ENCODE results near the gene PMIS2. TPM values are rescaled to one million over a fixed set of nuclear protein-coding genes. Genes with fewer than 3 reads are reported as not detected.

Gene PMIS2
- total RNA-seq, 5 donors from 2014 or later (not counting 1 experiment from before 2014, with no cell fraction given) = not detected

DNA sequence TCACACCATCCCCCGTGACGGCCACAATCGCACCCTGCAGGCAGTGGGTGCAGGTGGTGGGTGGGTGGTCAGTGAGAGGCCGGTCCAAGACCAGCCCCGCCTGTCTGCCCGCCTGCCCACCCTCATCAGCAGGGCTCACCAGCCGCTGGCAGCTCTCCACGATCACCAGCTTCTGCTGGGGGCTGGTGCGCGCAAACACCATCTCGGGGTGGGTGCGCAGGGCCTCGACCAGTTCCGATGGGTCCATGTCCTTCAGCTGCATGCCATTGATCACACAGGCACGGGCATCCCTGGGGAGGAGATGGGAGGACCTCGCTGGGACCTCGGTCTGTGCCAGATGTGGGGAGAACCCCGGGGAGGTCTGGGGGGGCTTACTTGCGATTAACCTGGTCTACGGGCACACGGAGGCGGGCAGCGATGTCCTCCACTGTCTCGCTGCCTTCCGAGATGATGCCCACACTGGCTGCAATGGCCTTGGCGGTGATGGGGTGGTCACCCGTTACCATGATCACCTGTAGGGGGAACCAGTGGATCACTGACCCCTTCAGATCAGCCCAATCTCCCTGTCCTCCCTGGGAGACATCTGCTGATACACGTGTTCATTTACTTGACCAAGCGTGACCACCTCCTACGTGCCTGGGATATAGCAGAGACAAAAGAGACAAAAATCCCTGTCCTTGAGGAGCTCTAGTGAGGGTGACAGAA lies 30.5 kb upstream of the PMIS2 start:
- DNase-seq (no peak), ATAC-seq (replicated peaks in 1 of 4) (no peak)
- no peak overlapping the region for H3K27ac Mint-ChIP-seq
- H3K27me3 ChIP-seq (replicated peaks in 1 of 2; ENCODE audit: control insufficient read depth in 2 of 2, extremely low read depth in 1 of 2, insufficient read depth in 2 of 2, low read length in 1 of 2) = peaks cover 0 to 29% of the 10 kb centered on the region in 2 experiments
- H3K4me3 Mint-ChIP-seq = no peak overlapping the region
- ChIA-PET POLR2A (interaction anchor here in 1 of 2 donors (0.5 kb wide), 1 partner anchor 11 kb away, joined by 5 read pairs; no protein-coding TSS in a partner anchor), CTCF (no interaction called here)
- 79% methylated on average over 28 of the region's 30 CpGs for WGBS (ENCODE audit: insufficient coverage)
- H3K27ac ChIP-seq (ENCODE audit: low read length) = no peak overlapping the region
- H3K4me1 ChIP-seq (ENCODE audit: control insufficient read depth in 1 of 2, extremely low read depth in 1 of 2, insufficient read depth in 2 of 2, low read length in 2 of 2) = peaks cover 0 to 17% of the 10 kb centered on the region in 2 experiments
- H3K9me3 ChIP-seq = no peaks in the 10 kb centered on the region
- peaks cover 3% of the 10 kb centered on the region for H3K36me3 Mint-ChIP-seq
- peaks cover 5 to 13% (median 12%) of the 10 kb centered on the region in 3 donors for H3K4me1 Mint-ChIP-seq
- H3K4me3 ChIP-seq (ENCODE audit: control insufficient read depth in 1 of 2, extremely low read depth in 1 of 2, low read length in 1 of 2) = no peak overlapping the region
- no peaks in the 10 kb centered on the region for H3K9me3 Mint-ChIP-seq
- peaks cover 17 to 21% of the 10 kb centered on the region in 2 donors for H3K27me3 Mint-ChIP-seq
- H3K36me3 ChIP-seq (ENCODE audit: control insufficient read depth in 2 of 2, extremely low read depth in 1 of 2, insufficient read depth in 1 of 2, low read length in 1 of 2) = no peaks in the 10 kb centered on the region

DNA sequence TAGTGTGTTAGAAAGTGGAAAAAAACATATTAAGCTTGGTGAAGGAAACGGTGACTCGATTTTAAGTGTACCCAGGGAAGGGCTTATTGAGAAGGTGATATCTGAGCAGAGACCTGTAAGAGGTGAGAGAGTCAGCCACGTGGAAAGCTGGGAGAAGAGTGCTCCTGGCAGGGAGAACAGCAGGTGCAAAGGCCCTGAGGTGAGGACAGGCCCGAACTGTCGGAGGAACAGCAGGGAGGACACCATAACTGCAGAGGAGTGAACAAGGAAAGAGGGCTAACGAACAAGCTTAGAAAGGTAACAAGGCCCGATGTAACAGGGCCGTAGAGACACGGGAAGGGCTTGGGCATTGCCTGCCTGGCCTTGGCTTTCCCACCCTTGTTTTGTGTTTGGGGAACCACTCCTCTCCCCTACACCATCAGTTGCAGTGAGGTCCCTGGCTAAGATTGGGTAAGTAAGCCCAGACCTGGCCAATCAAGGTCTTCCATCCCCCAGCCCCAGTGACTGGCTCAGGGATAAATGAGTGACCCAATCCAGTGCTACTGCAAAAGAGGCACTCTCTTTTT lies 29.9 kb upstream of the PMIS2 start:
- 73% methylated on average over 5 of the region's 9 CpGs for WGBS (ENCODE audit: insufficient coverage)
- no peaks in the 10 kb centered on the region for H3K36me3 Mint-ChIP-seq
- no peak overlapping the region for H3K27ac Mint-ChIP-seq
- H3K4me1 Mint-ChIP-seq = peaks cover 5 to 13% (median 12%) of the 10 kb centered on the region in 3 donors
- H3K4me3 Mint-ChIP-seq = peak overlapping the region in 1 of 3 donors; percentile 18
- CTCF ChIA-PET = interaction anchor here in 1 of 2 donors (1.2 kb wide), 1 partner anchor 39 kb away, joined by 4 read pairs; no protein-coding TSS in a partner anchor
- no peaks in the 10 kb centered on the region for H3K9me3 Mint-ChIP-seq
- no peak for DNase-seq
- peaks cover 23 to 28% of the 10 kb centered on the region in 2 donors for H3K27me3 Mint-ChIP-seq
- ATAC-seq (replicated peaks in 1 of 4) = no peak
- POLR2A ChIA-PET = interaction anchor here in 1 of 2 donors (0.5 kb wide), 1 partner anchor 11 kb away, joined by 5 read pairs; no protein-coding TSS in a partner anchor
- Histone ChIP-seq H3K27ac (ENCODE audit: low read length) (no peak overlapping the region), H3K36me3 (ENCODE audit: control insufficient read depth in 2 of 2, extremely low read depth in 1 of 2, insufficient read depth in 1 of 2, low read length in 1 of 2) (no peaks in the 10 kb centered on the region), H3K27me3 (replicated peaks in 1 of 2; ENCODE audit: control insufficient read depth in 2 of 2, extremely low read depth in 1 of 2, insufficient read depth in 2 of 2, low read length in 1 of 2) (peaks cover 0 to 35% of the 10 kb centered on the region in 2 experiments), H3K9me3 (no peaks in the 10 kb centered on the region), H3K4me1 (ENCODE audit: control insufficient read depth in 1 of 2, extremely low read depth in 1 of 2, insufficient read depth in 2 of 2, low read length in 2 of 2) (peaks cover 0 to 17% of the 10 kb centered on the region in 2 experiments), H3K4me3 (ENCODE audit: control insufficient read depth in 1 of 2, extremely low read depth in 1 of 2, low read length in 1 of 2) (no peak overlapping the region)

GRCh38 chr19:35556846-35557538 lies 29.0 kb upstream of the PMIS2 start:
- ChIA-PET CTCF (interaction anchor here in 1 of 2 donors (1.2 kb wide), 1 partner anchor 38 kb away, joined by 4 read pairs; no protein-coding TSS in a partner anchor), POLR2A (no interaction called here)
- peak overlapping the region; percentile 39 to 76 (median 54) for H3K4me3 Mint-ChIP-seq
- no peaks in the 10 kb centered on the region for H3K9me3 Mint-ChIP-seq
- peaks cover 5 to 13% (median 12%) of the 10 kb centered on the region in 3 donors for H3K4me1 Mint-ChIP-seq
- H3K36me3 Mint-ChIP-seq = no peaks in the 10 kb centered on the region
- no peak overlapping the region for H3K27ac Mint-ChIP-seq
- H3K36me3 ChIP-seq (ENCODE audit: control insufficient read depth in 2 of 2, extremely low read depth in 1 of 2, insufficient read depth in 1 of 2, low read length in 1 of 2) = no peaks in the 10 kb centered on the region
- ATAC-seq (replicated peaks in 1 of 4) (no peak), DNase-seq (no peak)
- 93% methylated on average over 16 of the region's 16 CpGs for WGBS (ENCODE audit: insufficient coverage)
- H3K27ac ChIP-seq (ENCODE audit: low read length) = no peak overlapping the region
- peaks cover 0 to 41% of the 10 kb centered on the region in 2 experiments for H3K27me3 ChIP-seq (replicated peaks in 1 of 2; ENCODE audit: control insufficient read depth in 2 of 2, extremely low read depth in 1 of 2, insufficient read depth in 2 of 2, low read length in 1 of 2)
- peaks cover 30 to 35% of the 10 kb centered on the region in 2 donors for H3K27me3 Mint-ChIP-seq
- H3K4me3 ChIP-seq (ENCODE audit: control insufficient read depth in 1 of 2, extremely low read depth in 1 of 2, low read length in 1 of 2) = no peak overlapping the region
- peaks cover 0 to 17% of the 10 kb centered on the region in 2 experiments for H3K4me1 ChIP-seq (ENCODE audit: control insufficient read depth in 1 of 2, extremely low read depth in 1 of 2, insufficient read depth in 2 of 2, low read length in 2 of 2)
- H3K9me3 ChIP-seq = no peaks in the 10 kb centered on the region

DNA sequence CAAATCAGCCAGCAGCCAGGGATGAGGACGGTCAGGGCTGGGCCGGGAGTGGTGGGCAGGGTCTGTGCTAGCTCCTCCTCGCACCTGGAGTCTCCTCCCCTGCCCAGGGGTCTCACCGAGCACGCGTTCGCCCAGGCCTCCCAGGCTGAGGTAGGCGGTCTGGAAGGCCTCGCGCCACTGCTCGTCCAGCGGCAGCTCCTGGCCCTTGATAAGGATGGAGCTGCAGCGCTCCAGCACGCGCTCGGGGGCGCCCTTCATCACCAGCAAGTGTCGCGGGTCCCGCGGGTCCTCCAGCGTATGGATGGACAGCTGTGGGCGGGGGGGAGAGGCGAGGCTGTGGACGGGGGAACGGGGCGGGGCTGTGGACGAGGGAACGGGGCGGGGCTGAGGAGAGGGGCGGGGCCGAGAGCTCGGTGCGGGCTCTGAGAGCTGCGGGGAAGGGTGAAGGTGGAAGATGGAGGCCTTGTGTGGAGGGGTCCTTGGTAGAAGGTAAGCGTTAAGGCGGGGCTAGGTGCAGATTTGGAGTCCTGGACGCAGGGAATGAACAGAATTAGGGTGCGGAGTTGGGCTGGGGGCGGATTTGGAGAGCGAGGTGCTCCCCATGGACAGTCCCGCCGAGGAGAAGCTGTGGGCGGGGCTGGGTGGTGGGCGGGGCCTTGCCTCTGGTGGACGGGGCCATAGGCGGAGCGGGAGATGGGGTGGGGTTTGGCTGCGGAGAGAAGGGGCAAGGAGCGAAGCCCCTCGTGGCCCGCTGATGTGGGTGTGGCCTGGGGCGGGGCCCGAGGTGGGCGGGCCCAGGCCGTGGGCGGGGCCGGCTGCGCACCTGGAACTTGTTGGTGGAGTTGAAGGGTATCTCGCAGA lies 28.2 kb upstream of the PMIS2 start:
- no peaks in the 10 kb centered on the region for H3K9me3 Mint-ChIP-seq
- WGBS (ENCODE audit: insufficient coverage) = 14% methylated on average over 49 of the region's 60 CpGs
- peaks cover 36 to 43% of the 10 kb centered on the region in 2 donors for H3K27me3 Mint-ChIP-seq
- H3K27ac Mint-ChIP-seq = no peak overlapping the region
- peak in 25 of 35 experiments; percentile 13 to 55 (median 37) for DNase-seq
- H3K4me3 Mint-ChIP-seq = peak overlapping the region; percentile 67 to 76 (median 71)
- H3K36me3 ChIP-seq (ENCODE audit: control insufficient read depth in 2 of 2, extremely low read depth in 1 of 2, insufficient read depth in 1 of 2, low read length in 1 of 2) = no peaks in the 10 kb centered on the region
- H3K27me3 ChIP-seq (replicated peaks in 1 of 2; ENCODE audit: control insufficient read depth in 2 of 2, extremely low read depth in 1 of 2, insufficient read depth in 2 of 2, low read length in 1 of 2) = peaks cover 0 to 49% of the 10 kb centered on the region in 2 experiments
- H3K4me1 ChIP-seq (ENCODE audit: control insufficient read depth in 1 of 2, extremely low read depth in 1 of 2, insufficient read depth in 2 of 2, low read length in 2 of 2) = peaks cover 0 to 17% of the 10 kb centered on the region in 2 experiments
- ChIA-PET POLR2A (no interaction called here), CTCF (no interaction called here)
- H3K27ac ChIP-seq (ENCODE audit: low read length) = no peak overlapping the region
- no peaks in the 10 kb centered on the region for H3K9me3 ChIP-seq
- H3K4me1 Mint-ChIP-seq = peaks cover 5 to 13% (median 12%) of the 10 kb centered on the region in 3 donors
- no peaks in the 10 kb centered on the region for H3K36me3 Mint-ChIP-seq
- ATAC-seq (replicated peaks in 1 of 4) = peak; percentile 56 to 81 (median 67)
- peak overlapping the region; percentile 29 to 45 for H3K4me3 ChIP-seq (ENCODE audit: control insufficient read depth in 1 of 2, extremely low read depth in 1 of 2, low read length in 1 of 2)

DNA sequence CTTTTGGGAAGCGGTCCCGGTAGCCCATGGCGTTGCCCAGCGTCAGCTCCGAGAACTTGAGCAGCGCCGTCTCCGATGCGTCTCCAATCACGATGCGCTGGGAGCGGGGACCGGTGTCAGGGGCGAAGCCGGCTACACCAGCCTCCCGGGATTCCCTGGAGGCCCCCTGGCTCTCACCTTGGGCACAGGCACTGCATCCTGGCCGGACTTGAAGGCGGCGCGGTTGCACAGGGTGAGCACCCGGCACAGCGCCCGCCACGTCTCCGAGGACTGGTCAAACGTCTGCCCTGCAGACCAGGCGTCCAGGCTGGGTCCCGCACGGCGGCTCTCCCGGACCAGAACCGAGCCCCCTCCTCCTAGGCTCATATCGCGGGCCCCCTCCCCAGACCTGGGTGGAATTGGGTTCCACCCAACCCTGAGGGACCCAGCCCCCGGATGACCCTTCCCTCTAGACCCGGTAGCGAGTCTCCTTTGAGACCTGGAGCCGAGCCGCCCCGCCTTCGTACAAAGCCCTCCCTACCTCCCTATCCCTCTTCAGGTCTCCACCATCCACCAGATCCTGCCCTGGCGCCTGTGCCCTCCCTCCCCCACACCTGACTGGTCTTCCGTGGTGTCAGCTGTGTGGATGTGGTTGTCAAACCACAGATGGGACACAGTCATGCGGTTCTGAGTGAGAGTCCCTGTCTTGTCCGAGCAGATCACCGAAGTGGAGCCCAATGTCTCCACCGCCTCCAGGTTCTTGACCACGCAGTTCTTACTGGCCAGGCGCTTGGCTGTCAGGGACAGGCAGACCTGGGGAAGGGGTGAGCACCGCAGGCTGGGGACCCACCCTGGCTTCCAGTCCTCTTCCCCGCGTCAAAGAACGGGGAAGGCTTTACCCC lies 27.3 kb upstream of the PMIS2 start:
- Histone ChIP-seq H3K36me3 (ENCODE audit: control insufficient read depth in 2 of 2, extremely low read depth in 1 of 2, insufficient read depth in 1 of 2, low read length in 1 of 2) (no peaks in the 10 kb centered on the region), H3K4me1 (ENCODE audit: control insufficient read depth in 1 of 2, extremely low read depth in 1 of 2, insufficient read depth in 2 of 2, low read length in 2 of 2) (peaks cover 0 to 17% of the 10 kb centered on the region in 2 experiments), H3K9me3 (no peaks in the 10 kb centered on the region), H3K27ac (ENCODE audit: low read length) (no peak overlapping the region), H3K4me3 (ENCODE audit: control insufficient read depth in 1 of 2, extremely low read depth in 1 of 2, low read length in 1 of 2) (peak overlapping the region; percentile 15 to 29), H3K27me3 (replicated peaks in 1 of 2; ENCODE audit: control insufficient read depth in 2 of 2, extremely low read depth in 1 of 2, insufficient read depth in 2 of 2, low read length in 1 of 2) (peaks cover 0 to 57% of the 10 kb centered on the region in 2 experiments)
- WGBS (ENCODE audit: insufficient coverage) = 42% methylated on average over 49 of the region's 53 CpGs
- peaks cover 5 to 13% (median 12%) of the 10 kb centered on the region in 3 donors for H3K4me1 Mint-ChIP-seq
- ChIA-PET POLR2A (no interaction called here), CTCF (no interaction called here)
- H3K27ac Mint-ChIP-seq = no peak overlapping the region
- ATAC-seq (replicated peaks in 1 of 4) (no peak), DNase-seq (no peak)
- peaks cover 43 to 45% of the 10 kb centered on the region in 2 donors for H3K27me3 Mint-ChIP-seq
- H3K4me3 Mint-ChIP-seq = peak overlapping the region; percentile 17 to 76 (median 34)
- H3K36me3 Mint-ChIP-seq = no peaks in the 10 kb centered on the region
- H3K9me3 Mint-ChIP-seq = no peaks in the 10 kb centered on the region

All from T-cell (primary cell).